ENCODE measurements around the gene SKI. TPM values are rescaled to one million over a fixed set of nuclear protein-coding genes. Genes with fewer than 3 reads are reported as not detected.

SKI gene
- total and polyA plus RNA-seq, 10 of the 15 experiments (the other 5 are each of a cell fraction or from before 2014, with no cell fraction given), result 0.03 to 14.9 (median 0.96) TPM

- no peak for TF ChIP-seq JUNB (IDR thresholded peaks at IDR 0.05)
- TF ChIP-seq PAX5 (IDR thresholded peaks at IDR 0.05; ENCODE audit: borderline replicate concordance, low read depth, low read length), result no peak
- no peak for TF ChIP-seq IRF5 (IDR thresholded peaks at IDR 0.05; ENCODE audit: borderline replicate concordance)
Observed at GRCh38 chr1:2345297-2346075, 117.4 kb downstream of the SKI start (continued).

- H3K4me3 ChIP-seq, result no peak overlapping the region
- FAIRE-seq, result no peak
Observed at GRCh38 chr1:2346691-2347408, 118.7 kb downstream of the SKI start.

More at GRCh38 chr1:2346691-2347408, 118.7 kb downstream of the SKI start:
- no peak for TF ChIP-seq SREBF1 (IDR thresholded peaks at IDR 0.05; ENCODE audit: low read length)
- TF ChIP-seq RB1 (IDR thresholded peaks at IDR 0.05; ENCODE audit: borderline replicate concordance), result no peak
- no peak for TF ChIP-seq IRF4 (IDR thresholded peaks at IDR 0.05; ENCODE audit: low read depth, low read length)
- no peak for TF ChIP-seq YY1 (IDR thresholded peaks at IDR 0.05; ENCODE audit: low read depth, low read length)
- no peak for TF ChIP-seq EGR1 (IDR thresholded peaks at IDR 0.05; ENCODE audit: borderline replicate concordance in 1 of 2, low read depth in 2 of 2, low read length in 2 of 2)
- TF ChIP-seq SKIL (IDR thresholded peaks at IDR 0.05; ENCODE audit: low read depth, poor library complexity, severe bottlenecking), result no peak
- TF ChIP-seq NFYB (IDR thresholded peaks at IDR 0.05; ENCODE audit: insufficient read depth, low read depth, low read length), result no peak
- TF ChIP-seq E4F1 (IDR thresholded peaks at IDR 0.05; ENCODE audit: borderline replicate concordance, partially characterized antibody), result no peak
- TF ChIP-seq POLR2A (IDR thresholded peaks at IDR 0.05; ENCODE audit: low read depth, low read length), result no peak
- TF ChIP-seq NRF1 (conservative IDR thresholded peaks at IDR 0.05; ENCODE audit: low read depth, low read length), result no peak
- POLR2A ChIA-PET, result no interaction called here
- no peaks in the 10 kb centered on the region for H3K27me3 ChIP-seq (replicated peaks in 1 of 2; ENCODE audit: control insufficient read depth in 2 of 2, insufficient read depth in 2 of 2, low read length in 1 of 2)
- H3K4me2 ChIP-seq (ENCODE audit: control insufficient read depth, insufficient read depth), result no peak overlapping the region
- DNase-seq (ENCODE audit: low read depth, low spot score) (no peak), ATAC-seq (no peak)
- no peaks in the 10 kb centered on the region for H3K4me1 ChIP-seq (ENCODE audit: control insufficient read depth, insufficient read depth, low read length)
- H3K9ac ChIP-seq (ENCODE audit: control insufficient read depth, insufficient read depth, low read length), result no peak overlapping the region
- no peak overlapping the region for H3K27ac ChIP-seq (ENCODE audit: control insufficient read depth, insufficient read depth)
- H3K9me3 ChIP-seq (replicated peaks; ENCODE audit: control insufficient read depth, insufficient read depth, low read length), result no peaks in the 10 kb centered on the region
- WGBS (ENCODE audit: insufficient coverage, insufficient replicate concordance, low lambda C conversion rate, missing lambda C conversion rate), result 32% methylated on average over 17 of the region's 17 CpGs
- no peaks in the 10 kb centered on the region for H3K79me2 ChIP-seq (ENCODE audit: control insufficient read depth, insufficient read depth, low read length)
- RAD21 ChIA-PET (ENCODE audit: unreplicated experiment), result no interaction called here
- in situ Hi-C loops (cut with MboI) (no loop called here), intact Hi-C loops (cut with micrococcal nuclease; ENCODE audit: unreplicated experiment) (no loop called here)
- no peak overlapping the region for H2AFZ ChIP-seq (ENCODE audit: control insufficient read depth, low read depth, low read length)
- SMC1A ChIA-PET (ENCODE audit: uncharacterized antibody, unreplicated experiment), result no interaction called here
- CTCF ChIA-PET, result no interaction called here
- H3K36me3 ChIP-seq (ENCODE audit: control insufficient read depth in 2 of 2, insufficient read depth in 2 of 2, low read length in 1 of 2), result no peaks in the 10 kb centered on the region
- H4K20me1 ChIP-seq (ENCODE audit: control insufficient read depth, insufficient read depth), result no peaks in the 10 kb centered on the region
- BruUV-seq (replicated peaks), result no TSS peak
